HCT116 (cell line): Measurements from ENCODE around the gene CEMIP2. TPM values are rescaled to one million over a fixed set of nuclear protein-coding genes. Genes with fewer than 3 reads are reported as not detected.

Experiments used
- SRF ChIP-seq: IDR thresholded peaks from 2 replicates; pipeline ENCODE4 v1.6.1; 2012; ENCODE audit warnings: low read depth
- YY1 ChIP-seq: IDR thresholded peaks from 2 replicates; pipeline ENCODE4 v1.6.1; 2011; ENCODE audit warnings: low read length, low read depth, moderate library complexity, mild to moderate bottlenecking; ENCODE audit not compliant: insufficient replicate concordance; ENCODE audit errors: extremely low read depth
- total RNA-seq: library from RNA; stranded (reverse); gene quantifications from one replicate; pipeline ENCODE4 v1.2.1, GENCODE V29; 2021; ENCODE audit not compliant: unreplicated experiment

The CEMIP2 gene
- total RNA-seq, 1 experiment from 2014 or later, result 14.3 TPM

- TF ChIP-seq YY1, result no peak
- no peak for TF ChIP-seq SRF
Measured at GRCh38 chr9:71634752-71635151, 133.6 kb downstream of the CEMIP2 start (continued).

Other genes starting within 250 kb of the CEMIP2 start
- gene ABHD17B, start 142.7 kb upstream of the CEMIP2 start, total RNA-seq, result 17.0 TPM
- 12.4 TPM for gene C9orf85, start 143.1 kb upstream of the CEMIP2 start, total RNA-seq